Measurements from ENCODE around the gene STAC3.
A peak's percentile ranks its signal among the peaks of the same experiment; 100 is the strongest.

Gene STAC3

GRCh38 chr12:57254506-57255280 is 3.7 kb upstream of the STAC3 start:
- no peak for DNase-seq

DNA sequence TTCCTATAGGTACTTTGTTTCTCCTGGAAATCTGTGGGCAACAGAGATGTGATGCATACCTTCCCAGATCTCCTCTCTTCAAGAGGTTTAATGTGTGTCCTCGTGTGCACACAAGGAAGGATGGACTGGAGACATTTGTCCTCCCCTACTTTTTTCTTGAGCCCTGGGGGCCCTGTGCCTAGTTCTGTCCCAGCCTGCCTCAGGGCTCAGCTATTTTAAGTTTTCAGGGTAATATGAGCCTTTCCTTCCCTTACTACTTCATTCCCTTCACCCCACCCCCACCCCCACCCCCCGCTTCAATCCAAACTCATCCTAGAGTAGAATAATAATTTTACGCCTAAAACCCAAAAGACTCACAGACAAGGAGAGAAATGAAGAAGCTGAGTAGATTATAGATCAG is 446 bp downstream of the STAC3 start:
- no peak for DNase-seq

DNA sequence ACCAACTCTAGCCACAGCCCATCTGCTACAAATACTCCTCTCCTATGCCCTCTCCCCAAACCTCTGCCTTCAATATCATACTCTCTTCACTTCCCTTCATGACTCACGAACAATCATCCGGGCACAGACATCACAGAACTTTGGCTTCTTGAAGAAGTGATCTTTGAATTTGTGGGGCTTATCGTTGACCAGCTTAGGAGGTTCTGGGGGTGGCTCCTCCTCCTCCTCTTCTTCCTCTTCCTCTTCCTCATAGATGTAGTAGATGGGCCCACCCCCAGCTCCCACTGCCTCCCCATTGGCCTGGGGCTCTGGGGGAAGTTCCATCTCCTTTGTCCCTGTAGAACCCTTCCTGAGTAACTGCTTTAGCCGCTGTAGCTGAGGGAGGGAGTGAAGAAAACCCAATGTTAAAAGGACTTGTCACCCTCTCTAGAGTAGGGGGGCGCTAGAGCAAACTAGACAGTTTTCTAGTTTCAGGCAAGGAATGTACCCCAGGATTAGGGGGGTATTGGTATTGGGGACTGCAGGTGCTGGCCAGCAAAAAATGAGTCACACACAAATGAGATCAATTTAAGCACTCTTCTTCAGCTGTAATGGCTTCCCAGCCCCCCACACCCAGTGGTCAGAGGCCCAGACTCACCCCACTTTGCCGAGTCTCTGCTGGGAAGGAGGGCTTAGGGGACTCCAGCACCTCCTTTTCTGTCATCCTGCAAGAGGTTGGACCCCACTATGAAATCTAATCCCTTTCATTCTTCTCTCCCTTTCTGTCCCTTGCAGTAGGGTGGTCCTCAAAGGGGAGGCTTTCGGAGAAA is 1.8 kb downstream of the STAC3 start:
- DNase-seq, result no peak

DNA sequence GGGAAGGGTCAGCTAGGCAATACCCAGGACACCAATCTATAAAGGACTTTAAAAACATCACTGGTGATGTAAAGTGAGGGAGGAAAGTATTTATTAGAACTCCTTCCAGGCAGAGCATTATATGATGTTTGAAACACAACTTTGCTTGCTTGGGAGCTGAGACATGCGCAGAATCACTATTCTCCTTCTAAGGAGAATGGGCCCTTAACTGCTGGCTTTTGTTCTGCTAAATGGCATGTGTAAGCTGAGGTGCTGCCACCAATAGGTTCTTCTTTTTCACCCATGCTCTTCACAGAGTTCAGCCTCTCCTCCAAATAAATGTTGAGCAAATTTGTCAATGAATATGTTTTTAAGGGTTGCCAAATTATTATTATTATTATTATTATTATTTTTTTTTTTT is 3.9 kb downstream of the STAC3 start:
- no peak for DNase-seq

GRCh38 chr12:57244312-57244696 is 6.7 kb downstream of the STAC3 start:
- DNase-seq, result no peak

GRCh38 chr12:57243521-57244311 is 7.3 kb downstream of the STAC3 start:
- DNase-seq, result peak; percentile 89

DNA sequence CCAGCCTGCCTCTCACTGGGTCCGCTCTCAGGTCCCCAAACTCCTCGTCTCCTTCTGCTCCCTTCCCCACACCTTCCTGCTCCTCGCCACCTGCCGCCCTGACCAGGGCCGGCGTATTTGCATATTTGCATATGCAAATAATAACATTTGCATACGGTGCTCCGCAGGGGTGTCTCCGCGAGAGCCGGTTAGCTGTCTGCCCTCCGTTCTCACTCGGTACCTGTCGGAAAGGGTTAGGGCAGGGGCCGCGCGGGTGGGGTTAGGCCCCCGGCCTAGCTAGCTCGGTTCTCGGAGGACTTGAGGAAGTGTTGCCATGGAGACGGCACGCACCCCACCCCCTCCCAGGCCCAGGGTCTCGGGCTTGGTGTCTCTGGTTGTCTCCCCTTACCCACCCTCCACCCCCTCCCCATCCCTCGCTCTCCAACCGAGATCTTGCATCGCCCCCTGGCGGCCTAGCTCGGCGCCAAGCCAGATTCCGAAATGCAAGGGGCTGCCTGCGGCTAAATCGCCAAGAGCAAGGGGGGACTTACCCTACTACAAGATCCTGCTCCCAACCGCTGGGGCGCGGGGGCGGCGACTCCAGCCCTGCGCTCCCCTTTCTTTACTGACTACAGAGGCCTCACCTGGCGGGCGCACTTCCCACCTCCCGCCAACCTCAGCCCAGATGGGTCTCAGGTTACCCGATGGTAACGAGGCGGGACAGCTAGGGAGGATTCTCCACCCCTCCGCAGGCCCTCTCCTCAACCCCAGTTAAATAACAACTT is 8.1 kb downstream of the STAC3 start:
- DNase-seq, result peak; percentile 90

- no peak for DNase-seq
Observed at GRCh38 chr12:57242329-57242690, 8.7 kb downstream of the STAC3 start.

DNA sequence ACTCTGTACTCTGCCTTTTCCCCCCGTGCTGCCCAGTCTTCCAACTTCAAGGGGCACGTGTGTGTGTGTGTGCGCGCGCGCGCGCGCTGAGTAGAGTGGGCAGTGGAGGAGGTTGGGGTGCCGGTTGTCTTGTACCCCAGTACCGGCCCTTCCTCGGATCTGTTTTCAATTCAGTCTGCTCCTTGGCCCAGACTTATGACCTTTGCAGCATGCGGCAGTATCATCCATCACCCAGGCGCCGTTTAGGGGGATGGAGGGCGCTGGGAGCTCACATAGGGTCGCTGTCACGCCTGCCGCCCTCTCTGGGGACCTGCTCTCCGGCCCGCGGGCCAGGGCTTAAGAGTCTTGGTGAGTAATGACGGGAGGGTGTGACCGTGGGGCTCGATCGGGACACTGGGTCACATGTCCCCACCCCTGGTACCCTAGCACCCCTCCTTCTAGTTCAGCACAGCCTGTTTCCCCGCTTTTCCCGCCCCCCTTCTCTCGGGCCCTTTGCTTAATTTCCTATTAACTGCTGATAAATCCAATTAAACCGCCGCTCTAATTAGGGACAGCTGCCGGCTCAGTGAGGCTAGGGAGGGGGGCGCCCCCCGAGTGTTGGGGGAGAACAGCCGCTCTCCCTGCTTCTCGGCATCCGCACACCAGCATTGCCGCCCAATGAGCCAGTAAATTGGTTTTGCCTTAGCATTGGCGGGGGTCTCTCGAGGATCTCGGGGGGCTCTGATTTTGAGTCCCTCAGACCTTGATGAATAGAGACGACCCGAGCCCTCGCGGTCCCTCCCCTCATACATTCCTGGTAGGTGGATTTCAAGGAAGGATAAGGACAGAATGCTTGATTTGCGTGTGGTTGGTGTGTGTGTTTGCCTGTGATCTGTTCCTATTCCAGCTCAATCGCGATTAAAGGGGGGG is 9.3 kb downstream of the STAC3 start:
- DNase-seq, result no peak

DNA sequence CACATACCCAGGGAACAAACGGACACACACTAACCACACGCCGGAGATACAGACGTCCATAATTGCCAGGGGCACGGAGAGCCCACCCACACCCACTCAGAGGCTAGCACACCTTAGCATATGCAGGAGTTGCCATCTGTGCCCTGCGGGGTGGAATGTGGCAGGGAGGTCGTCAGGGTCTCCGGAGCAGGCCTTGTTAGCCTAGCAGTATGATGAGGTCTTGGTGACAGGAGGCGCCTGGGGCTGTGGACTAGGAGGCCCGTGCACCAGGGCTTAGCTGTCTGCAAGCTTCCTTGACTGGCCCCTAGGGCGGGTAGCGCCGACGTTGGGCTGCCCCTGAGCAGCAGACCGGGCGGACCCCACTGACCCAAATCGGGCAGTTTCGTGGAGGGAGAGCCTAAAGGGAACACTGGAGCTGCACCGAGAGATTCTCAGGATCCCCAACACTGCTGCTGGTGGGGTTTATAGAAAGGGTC is 10.0 kb downstream of the STAC3 start:
- no peak for DNase-seq

DNA sequence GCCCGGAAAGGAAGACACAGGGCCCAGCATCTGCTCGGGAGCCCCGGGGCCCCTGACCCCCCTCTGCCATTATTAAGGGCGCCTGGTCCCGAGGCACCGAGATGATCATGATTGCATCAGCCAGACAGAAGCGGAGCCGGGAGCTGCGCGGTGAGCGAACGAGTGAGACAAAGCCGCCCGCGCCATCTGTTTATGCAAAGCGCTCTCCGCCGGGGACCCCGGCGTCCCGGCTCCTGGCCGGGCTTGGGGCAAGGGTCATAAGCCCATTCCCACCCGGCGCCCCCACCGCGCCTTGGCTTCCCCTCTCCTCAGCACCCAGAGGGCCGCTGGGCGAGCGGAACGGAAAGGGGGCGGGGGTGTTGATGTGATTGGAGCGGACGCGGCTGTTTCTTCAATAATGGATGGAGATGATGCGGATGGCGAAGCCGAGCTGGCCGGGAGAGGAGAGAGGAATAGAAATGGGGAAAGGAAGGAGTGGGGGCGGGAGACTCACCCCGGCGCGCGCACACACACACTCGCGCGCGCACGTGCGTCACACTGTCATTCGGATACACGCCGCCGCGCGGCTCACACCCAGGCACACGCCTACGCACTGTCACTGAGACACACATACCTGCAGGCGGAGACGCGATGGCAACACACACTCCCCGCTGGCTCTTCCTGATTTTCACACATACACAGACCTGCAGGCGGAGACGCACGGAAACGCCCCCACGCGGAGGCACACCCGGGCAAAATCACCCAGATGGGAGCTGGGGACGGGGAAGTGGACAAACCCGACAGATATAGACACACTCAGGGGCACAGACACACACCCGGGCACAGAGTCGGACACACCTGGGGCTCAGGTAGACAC is 10.7 kb downstream of the STAC3 start:
- DNase-seq, result peak; percentile 73

DNA sequence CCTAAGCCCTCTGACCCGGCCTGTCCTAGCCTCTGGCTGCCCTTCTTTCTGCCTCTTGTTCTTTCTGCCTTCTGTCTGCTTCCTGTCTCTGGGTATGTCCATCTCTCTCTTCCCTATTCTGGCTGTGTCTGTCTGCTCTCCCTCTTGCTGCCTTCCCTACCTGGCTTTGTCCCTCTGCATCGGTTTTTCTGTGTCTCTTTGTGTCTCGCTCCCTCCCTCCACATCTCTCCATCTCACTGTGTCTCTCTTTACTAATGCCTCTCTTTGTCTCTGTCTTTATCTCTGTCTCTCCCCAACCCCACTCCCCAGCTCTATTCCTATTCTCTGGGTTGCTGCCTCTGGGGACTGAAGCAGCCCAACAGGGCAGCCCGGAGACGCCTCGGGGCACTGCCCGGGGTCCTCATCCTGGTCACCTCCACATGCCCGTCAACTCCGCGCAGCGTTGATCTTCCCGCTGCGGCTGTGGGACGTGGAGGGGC is 11.4 kb downstream of the STAC3 start:
- peak; percentile 38 for DNase-seq

GRCh38 chr12:57238854-57239554 is 12.0 kb downstream of the STAC3 start:
- DNase-seq, result peak; percentile 81

DNA sequence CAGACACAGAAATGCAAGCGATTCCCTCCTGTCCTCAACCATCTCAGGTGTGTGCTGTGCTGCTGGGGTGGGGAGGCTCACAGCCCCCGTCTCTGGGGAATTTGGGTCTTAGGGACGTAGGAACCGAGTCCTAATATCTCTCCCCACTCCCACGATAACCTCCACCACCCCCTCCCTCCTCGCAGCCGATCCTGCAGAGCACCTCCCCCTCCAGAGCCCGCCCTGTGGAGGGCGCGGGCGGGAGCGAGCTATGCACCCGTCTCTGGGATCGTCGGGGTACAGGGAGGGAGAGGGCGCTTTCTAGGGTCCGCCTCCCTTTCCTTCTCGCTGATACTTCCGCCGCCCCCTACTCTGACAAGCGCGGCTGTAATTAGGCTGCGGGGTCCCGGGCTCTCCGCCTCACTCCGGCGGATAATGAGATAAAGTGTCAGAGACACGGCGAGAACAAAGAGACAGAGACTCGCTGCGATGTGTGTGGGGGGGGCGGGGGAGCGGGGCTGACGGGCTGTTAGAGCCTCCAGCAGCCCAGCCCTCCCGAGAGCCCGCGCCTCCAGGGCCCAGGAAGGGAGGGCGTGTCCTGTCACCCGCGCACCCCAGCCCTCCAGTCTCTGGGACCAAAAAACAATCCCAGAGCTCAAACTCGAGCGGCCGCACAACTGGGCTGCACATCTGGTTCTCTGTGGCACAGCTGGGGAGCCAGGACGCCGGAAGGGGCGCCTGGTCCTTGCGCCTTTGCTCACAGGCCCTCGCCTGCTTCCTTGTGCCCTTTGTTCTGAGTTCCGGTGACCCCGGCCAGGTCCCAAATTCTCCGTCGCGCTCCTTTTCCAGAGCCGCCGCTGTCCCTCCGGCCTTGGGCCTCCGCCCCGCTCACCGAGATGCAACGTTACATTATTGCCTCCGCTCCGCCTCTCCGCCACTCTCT is 12.8 kb downstream of the STAC3 start:
- DNase-seq, result peak; percentile 73

GRCh38 chr12:57237596-57237931 is 13.4 kb downstream of the STAC3 start:
- DNase-seq, result peak; percentile 73

DNA sequence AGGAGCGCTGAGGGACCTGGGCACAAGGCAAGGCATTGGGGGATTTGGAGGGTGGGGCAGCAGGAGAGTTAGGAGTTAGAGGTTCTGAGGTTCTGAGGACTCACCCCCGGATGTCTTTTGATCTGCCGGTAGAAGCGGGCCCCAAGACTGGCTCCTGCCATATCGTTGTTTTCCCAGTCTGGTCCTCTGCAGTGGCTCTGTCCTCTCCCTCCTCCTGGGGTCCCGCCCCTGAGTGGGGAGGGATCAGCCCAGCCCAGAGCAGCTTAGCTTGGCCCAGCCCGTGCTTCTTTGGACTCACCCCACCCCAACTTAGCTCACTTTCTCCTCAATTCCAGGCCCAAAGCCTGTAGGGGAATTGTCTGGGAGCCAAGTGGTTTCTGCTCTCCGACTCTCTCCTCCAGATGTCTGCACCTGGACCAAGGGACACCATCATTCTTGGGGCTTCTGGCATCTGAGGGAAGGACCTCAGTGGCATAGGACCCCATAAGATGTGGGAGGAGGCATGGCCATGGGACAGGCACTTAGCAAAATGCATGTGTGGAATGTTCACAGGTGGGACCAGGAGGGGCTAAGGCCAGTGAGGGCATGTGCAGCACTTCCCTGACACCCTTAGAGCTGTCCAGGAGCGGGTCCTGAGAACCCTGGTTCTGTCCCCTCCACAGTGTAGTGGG is 13.9 kb downstream of the STAC3 start:
- DNase-seq, result no peak

DNA sequence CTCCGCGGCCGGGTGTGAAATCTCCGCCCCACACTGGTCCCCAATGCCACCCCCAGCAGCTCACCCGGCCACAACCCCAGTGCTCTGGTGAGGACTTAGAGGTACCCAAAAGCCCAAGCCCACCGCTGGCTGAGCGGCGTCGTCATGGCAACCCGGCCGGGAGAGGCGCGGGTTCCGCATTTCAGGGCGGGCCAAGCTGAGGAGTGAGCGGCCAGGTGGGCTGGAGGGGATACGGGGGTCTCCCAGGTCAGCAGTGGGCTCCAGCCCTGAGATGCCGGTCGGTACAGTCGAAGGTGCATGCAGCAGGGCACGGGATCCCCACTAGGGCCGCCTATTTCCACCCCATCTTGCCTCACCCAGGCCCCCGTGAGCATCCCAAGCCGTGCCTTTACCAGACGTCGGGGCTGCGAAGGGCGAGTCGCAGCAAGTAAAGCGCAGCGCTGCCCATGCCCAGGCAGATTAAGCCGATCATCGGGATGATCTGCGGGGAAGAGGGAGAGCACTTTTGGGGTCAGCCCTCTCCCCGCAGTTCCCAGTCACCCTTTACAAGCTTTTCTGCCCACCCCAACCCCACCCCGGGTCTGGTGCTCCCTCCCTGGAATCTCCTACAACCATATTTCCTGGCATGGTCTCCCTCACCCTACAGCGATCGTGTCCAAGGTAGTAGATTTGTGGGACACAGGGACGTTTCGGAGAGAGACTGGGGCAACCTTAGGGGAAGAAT is 14.6 kb downstream of the STAC3 start:
- DNase-seq, result no peak
